GM23338 (cell line): ENCODE measurements around the gene PLA2G2A. TPM values are rescaled to one million over a fixed set of nuclear protein-coding genes. Genes with fewer than 3 reads are reported as not detected.
A peak's percentile ranks its signal among the peaks of the same experiment; 100 is the strongest.
"Not testable (repeated sequence)": the region's sequence is repeated elsewhere in the genome, so short reads cannot be mapped to it uniquely, and the experiment has no call there.

Experiments
- ATAC-seq: fragments of 200-7000 bp; cut with Tn5 transposase; 3 replicates; pipeline ENCODE4 v1.9.1; 2020
- DNase-seq: peaks from one replicate; pipeline ENCODE4 v3.0.0-alpha.2; 2015; ENCODE audit warnings: low spot score
- H2AFZ ChIP-seq: fragments of 200-600 bp; sonication (generic); 2 replicates; pipeline ENCODE4 v1.8.0; 2016; ENCODE audit warnings: antibody characterized with exemption, mild to moderate bottlenecking, moderate library complexity
- H3F3A ChIP-seq: fragments of 200-600 bp; sonication (generic); replicated peaks from 2 replicates; pipeline ENCODE4 v1.8.0; 2017; ENCODE audit warnings: antibody characterized with exemption, mixed run types, low read depth
- H3K27ac ChIP-seq: fragments of 200-600 bp; sonication (generic); 2 replicates; pipeline ENCODE4 v1.6.1; 2016; ENCODE audit warnings: low read depth
- H3K27me3 ChIP-seq: fragments of 200-600 bp; sonication (generic); 2 replicates; pipeline ENCODE4 v1.8.0; 2016; ENCODE audit warnings: mild to moderate bottlenecking, mixed run types, moderate library complexity; ENCODE audit not compliant: insufficient read depth
- H3K36me3 ChIP-seq: fragments of 200-600 bp; sonication (generic); 2 replicates; pipeline ENCODE4 v1.8.0; 2016; ENCODE audit warnings: mild to moderate bottlenecking; ENCODE audit not compliant: insufficient read depth
- H3K4me1 ChIP-seq: fragments of 200-600 bp; sonication (generic); 2 replicates; pipeline ENCODE4 v1.8.0; 2016; ENCODE audit warnings: mild to moderate bottlenecking, moderate library complexity; ENCODE audit not compliant: insufficient read depth
- H3K4me2 ChIP-seq: fragments of 200-600 bp; sonication (generic); 2 replicates; pipeline ENCODE4 v1.7.1; 2017; ENCODE audit warnings: mixed run types
- H3K4me3 ChIP-seq: fragments of 200-600 bp; sonication (generic); 2 replicates; pipeline ENCODE4 v1.6.1; 2016; ENCODE audit warnings: mixed run types
- H3K79me2 ChIP-seq: fragments of 200-600 bp; sonication (generic); replicated peaks from 2 replicates; pipeline ENCODE4 v1.8.0; 2017; ENCODE audit warnings: mild to moderate bottlenecking; ENCODE audit not compliant: insufficient read depth
- H3K9me2 ChIP-seq: fragments of 200-600 bp; sonication (generic); 2 replicates; pipeline ENCODE4 v1.8.0; 2017; ENCODE audit not compliant: insufficient read depth
- H4K20me1 ChIP-seq: fragments of 200-600 bp; sonication (generic); replicated peaks from 2 replicates; pipeline ENCODE4 v1.8.0; 2017; ENCODE audit warnings: mild to moderate bottlenecking; ENCODE audit not compliant: insufficient read depth
- H3K27ac Mint-ChIP-seq: 2 replicates; pipeline ENCODE4 v1.8.0; 2020; ENCODE audit warnings: inconsistent platforms, mild to moderate bottlenecking, moderate library complexity, mixed read lengths
- H3K27me3 Mint-ChIP-seq: 3 replicates; pipeline ENCODE4 v1.8.0; 2022; ENCODE audit warnings: low read depth, mild to moderate bottlenecking, moderate library complexity, mixed read lengths, inconsistent platforms; ENCODE audit not compliant: insufficient read depth, poor library complexity
- H3K36me3 Mint-ChIP-seq: 3 replicates; pipeline ENCODE4 v1.8.0; 2021; ENCODE audit warnings: low read depth, mild to moderate bottlenecking, inconsistent platforms, moderate library complexity, mixed read lengths
- H3K4me1 Mint-ChIP-seq: 3 replicates; pipeline ENCODE4 v1.8.0; 2020; ENCODE audit warnings: mild to moderate bottlenecking, inconsistent platforms, mixed read lengths
- H3K4me3 Mint-ChIP-seq: 3 replicates; pipeline ENCODE4 v1.8.0; 2021; ENCODE audit warnings: moderate library complexity, mild to moderate bottlenecking, inconsistent platforms, mixed read lengths
- H3K9me3 Mint-ChIP-seq: 3 replicates; pipeline ENCODE4 v1.8.0; 2020; ENCODE audit warnings: moderate library complexity, mild to moderate bottlenecking, inconsistent platforms, mixed read lengths
- CREB1 ChIP-seq: fragments of 250-450 bp; sonication (Bioruptor Pico); IDR thresholded peaks from 2 replicates; pipeline ENCODE4 v1.5.0; 2020; ENCODE audit warnings: low read depth, mild to moderate bottlenecking, moderate library complexity
- STAT1 ChIP-seq: IDR thresholded peaks from one replicate; pipeline ENCODE4 v1.6.1; 2016; ENCODE audit warnings: antibody characterized with exemption; ENCODE audit not compliant: unreplicated experiment
- polyA plus RNA-seq: library from polyadenylated mRNA; unstranded; fragments of >200 nt; fragmentation: Nextera tagmentation; extraction: Ambion mirVana; gene quantifications from 2 replicates; pipeline ENCODE4 v1.2.1, GENCODE V29; 2016
- total RNA-seq: library from RNA; depleted of rRNA; stranded (reverse); fragments of >200 nt; shearing (Covaris generic); gene quantifications from 2 replicates; pipeline ENCODE4 v1.2.3, GENCODE V29; 2014
- TF ChIP-seq, protein P1 (sequence below): IDR thresholded peaks from 2 replicates; pipeline ENCODE4 v1.6.1; 2016; ENCODE audit warnings: antibody characterized with exemption
- TF ChIP-seq, protein P2 (sequence below), 2 experiments: fragments of 200-600 bp in 1 of 2; sonication (generic) in 1 of 2; conservative IDR thresholded peaks; 2 replicates each; pipeline versions ENCODE4 v1.5.1 to v1.6.1; 2016 to 2017; ENCODE audit warnings: antibody characterized with exemption in 2 of 2, low read depth in 2 of 2, mild to moderate bottlenecking in 2 of 2, moderate library complexity in 1 of 2
- TF ChIP-seq, protein P3 (sequence below): fragments of 250-450 bp; sonication (Bioruptor Pico); IDR thresholded peaks from 2 replicates; pipeline ENCODE4 v1.5.0; 2020; ENCODE audit warnings: mild to moderate bottlenecking, moderate library complexity

Gene PLA2G2A
- total and polyA plus RNA-seq, 2 experiments from 2014 or later, result 0.55 TPM; not detected in 1

DNA sequence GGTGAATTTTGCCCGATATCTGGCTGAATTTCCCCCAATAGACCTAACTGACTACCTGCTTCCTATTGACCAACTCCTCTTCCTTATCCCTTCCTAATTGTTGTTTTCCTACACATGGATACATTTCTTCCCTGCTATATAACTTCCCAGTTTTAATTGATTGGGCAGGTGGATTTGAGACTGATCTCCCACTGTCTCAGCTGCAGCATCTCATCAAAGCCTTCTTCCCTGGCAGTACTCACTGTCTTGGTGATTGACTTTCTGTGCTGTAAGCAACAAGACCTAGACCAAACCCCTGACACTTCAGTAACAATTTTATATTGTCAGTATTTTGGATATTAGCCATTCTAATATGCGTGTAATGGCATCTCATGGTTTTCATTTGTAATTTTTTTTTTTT, 11.3 kb upstream of the PLA2G2A start (continued):
- TF ChIP-seq, protein P1, sequence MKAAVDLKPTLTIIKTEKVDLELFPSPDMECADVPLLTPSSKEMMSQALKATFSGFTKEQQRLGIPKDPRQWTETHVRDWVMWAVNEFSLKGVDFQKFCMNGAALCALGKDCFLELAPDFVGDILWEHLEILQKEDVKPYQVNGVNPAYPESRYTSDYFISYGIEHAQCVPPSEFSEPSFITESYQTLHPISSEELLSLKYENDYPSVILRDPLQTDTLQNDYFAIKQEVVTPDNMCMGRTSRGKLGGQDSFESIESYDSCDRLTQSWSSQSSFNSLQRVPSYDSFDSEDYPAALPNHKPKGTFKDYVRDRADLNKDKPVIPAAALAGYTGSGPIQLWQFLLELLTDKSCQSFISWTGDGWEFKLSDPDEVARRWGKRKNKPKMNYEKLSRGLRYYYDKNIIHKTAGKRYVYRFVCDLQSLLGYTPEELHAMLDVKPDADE, result no peak
- TF ChIP-seq, protein P2, sequence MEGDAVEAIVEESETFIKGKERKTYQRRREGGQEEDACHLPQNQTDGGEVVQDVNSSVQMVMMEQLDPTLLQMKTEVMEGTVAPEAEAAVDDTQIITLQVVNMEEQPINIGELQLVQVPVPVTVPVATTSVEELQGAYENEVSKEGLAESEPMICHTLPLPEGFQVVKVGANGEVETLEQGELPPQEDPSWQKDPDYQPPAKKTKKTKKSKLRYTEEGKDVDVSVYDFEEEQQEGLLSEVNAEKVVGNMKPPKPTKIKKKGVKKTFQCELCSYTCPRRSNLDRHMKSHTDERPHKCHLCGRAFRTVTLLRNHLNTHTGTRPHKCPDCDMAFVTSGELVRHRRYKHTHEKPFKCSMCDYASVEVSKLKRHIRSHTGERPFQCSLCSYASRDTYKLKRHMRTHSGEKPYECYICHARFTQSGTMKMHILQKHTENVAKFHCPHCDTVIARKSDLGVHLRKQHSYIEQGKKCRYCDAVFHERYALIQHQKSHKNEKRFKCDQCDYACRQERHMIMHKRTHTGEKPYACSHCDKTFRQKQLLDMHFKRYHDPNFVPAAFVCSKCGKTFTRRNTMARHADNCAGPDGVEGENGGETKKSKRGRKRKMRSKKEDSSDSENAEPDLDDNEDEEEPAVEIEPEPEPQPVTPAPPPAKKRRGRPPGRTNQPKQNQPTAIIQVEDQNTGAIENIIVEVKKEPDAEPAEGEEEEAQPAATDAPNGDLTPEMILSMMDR (conservative IDR thresholded peaks at IDR 0.05; ENCODE audit: low read depth in 2 of 2), result no peak
- no peak for TF ChIP-seq STAT1

DNA sequence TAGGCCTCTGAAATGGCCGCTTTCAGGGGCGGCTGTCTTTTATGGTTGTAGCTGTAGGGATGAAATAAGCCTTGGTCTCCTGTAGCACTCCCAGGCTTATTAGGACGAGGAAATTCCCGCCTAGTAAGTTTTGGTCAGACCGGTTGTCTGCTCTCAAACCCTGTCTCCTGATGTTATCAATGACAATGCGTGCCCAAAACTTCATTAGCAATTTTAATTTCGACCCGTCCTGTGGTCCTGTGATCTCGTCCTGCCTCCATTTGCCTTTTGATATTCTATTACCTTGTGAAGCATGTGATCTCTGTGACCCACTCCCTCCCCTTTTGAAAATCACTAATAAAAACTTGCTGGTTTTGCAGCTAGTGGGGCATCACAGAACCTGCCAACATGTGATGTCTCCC, 10.8 kb upstream of the PLA2G2A start:
- H2AFZ ChIP-seq, H3K9me2 ChIP-seq, H3K27me3 ChIP-seq, H3K36me3 ChIP-seq, H4K20me1 ChIP-seq, H3K27me3 Mint-ChIP-seq, H3K79me2 ChIP-seq, H3F3A ChIP-seq: not testable (repeated sequence)
- peak; percentile 70 for ATAC-seq
- H3K4me1 Mint-ChIP-seq, result peaks cover 62% of the 10 kb centered on the region
- Histone ChIP-seq H3K4me3 (peak overlapping the region; percentile 36; the same call in 1 of the 2 replicates), H3K4me1 (peaks cover 54% of the 10 kb centered on the region), H3K27ac (peak overlapping the region; percentile 97), H3K4me2 (peak overlapping the region; percentile 67)
- H3K27ac Mint-ChIP-seq, result peak overlapping the region; percentile 95
- TF ChIP-seq, protein P3, sequence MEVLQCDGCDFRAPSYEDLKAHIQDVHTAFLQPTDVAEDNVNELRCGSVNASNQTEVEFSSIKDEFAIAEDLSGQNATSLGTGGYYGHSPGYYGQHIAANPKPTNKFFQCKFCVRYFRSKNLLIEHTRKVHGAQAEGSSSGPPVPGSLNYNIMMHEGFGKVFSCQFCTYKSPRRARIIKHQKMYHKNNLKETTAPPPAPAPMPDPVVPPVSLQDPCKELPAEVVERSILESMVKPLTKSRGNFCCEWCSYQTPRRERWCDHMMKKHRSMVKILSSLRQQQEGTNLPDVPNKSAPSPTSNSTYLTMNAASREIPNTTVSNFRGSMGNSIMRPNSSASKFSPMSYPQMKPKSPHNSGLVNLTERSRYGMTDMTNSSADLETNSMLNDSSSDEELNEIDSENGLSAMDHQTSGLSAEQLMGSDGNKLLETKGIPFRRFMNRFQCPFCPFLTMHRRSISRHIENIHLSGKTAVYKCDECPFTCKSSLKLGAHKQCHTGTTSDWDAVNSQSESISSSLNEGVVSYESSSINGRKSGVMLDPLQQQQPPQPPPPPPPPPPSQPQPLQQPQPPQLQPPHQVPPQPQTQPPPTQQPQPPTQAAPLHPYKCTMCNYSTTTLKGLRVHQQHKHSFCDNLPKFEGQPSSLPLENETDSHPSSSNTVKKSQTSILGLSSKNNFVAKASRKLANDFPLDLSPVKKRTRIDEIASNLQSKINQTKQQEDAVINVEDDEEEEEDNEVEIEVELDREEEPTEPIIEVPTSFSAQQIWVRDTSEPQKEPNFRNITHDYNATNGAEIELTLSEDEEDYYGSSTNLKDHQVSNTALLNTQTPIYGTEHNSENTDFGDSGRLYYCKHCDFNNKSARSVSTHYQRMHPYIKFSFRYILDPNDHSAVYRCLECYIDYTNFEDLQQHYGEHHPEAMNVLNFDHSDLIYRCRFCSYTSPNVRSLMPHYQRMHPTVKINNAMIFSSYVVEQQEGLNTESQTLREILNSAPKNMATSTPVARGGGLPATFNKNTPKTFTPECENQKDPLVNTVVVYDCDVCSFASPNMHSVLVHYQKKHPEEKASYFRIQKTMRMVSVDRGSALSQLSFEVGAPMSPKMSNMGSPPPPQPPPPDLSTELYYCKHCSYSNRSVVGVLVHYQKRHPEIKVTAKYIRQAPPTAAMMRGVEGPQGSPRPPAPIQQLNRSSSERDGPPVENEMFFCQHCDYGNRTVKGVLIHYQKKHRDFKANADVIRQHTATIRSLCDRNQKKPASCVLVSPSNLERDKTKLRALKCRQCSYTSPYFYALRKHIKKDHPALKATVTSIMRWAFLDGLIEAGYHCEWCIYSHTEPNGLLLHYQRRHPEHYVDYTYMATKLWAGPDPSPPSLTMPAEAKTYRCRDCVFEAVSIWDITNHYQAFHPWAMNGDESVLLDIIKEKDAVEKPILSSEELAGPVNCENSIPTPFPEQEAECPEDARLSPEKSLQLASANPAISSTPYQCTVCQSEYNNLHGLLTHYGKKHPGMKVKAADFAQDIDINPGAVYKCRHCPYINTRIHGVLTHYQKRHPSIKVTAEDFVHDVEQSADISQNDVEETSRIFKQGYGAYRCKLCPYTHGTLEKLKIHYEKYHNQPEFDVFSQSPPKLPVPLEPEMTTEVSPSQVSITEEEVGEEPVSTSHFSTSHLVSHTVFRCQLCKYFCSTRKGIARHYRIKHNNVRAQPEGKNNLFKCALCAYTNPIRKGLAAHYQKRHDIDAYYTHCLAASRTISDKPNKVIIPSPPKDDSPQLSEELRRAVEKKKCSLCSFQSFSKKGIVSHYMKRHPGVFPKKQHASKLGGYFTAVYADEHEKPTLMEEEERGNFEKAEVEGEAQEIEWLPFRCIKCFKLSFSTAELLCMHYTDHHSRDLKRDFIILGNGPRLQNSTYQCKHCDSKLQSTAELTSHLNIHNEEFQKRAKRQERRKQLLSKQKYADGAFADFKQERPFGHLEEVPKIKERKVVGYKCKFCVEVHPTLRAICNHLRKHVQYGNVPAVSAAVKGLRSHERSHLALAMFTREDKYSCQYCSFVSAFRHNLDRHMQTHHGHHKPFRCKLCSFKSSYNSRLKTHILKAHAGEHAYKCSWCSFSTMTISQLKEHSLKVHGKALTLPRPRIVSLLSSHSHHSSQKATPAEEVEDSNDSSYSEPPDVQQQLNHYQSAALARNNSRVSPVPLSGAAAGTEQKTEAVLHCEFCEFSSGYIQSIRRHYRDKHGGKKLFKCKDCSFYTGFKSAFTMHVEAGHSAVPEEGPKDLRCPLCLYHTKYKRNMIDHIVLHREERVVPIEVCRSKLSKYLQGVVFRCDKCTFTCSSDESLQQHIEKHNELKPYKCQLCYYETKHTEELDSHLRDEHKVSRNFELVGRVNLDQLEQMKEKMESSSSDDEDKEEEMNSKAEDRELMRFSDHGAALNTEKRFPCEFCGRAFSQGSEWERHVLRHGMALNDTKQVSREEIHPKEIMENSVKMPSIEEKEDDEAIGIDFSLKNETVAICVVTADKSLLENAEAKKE (CRISPR knock-in tag), result peak; percentile 63; the same call in 1 of the 2 replicates
- TF ChIP-seq CREB1, result peak; percentile 6; the same call in 1 of the 2 replicates
- peaks cover 22% of the 10 kb centered on the region for H3K36me3 Mint-ChIP-seq
- H3K4me3 Mint-ChIP-seq, result peak overlapping the region; percentile 58
- H3K9me3 Mint-ChIP-seq, result peaks cover 16% of the 10 kb centered on the region
- DNase-seq, result peak; percentile 91
